NCI-H82 (cell line): Measurements from ENCODE around the gene TMEM62.
"Not testable (repeated sequence)": the region's sequence is repeated elsewhere in the genome, so short reads cannot be mapped to it uniquely, and the experiment has no call there.

ENCODE experiments used
- DNase-seq: peaks from one replicate; lab custom pipeline; 2025; lab: John Stamatoyannopoulos, UW

Gene TMEM62

GRCh38 chr15:43121863-43122262 lies 11.5 kb upstream of the TMEM62 start:
- no peak for DNase-seq

GRCh38 chr15:43125100-43125661 lies 8.2 kb upstream of the TMEM62 start:
- no peak for DNase-seq

- no peak for DNase-seq
Observed at GRCh38 chr15:43126356-43126755, 7.0 kb upstream of the TMEM62 start.

- no peak for DNase-seq
Observed at GRCh38 chr15:43127752-43128151, 5.6 kb upstream of the TMEM62 start.

GRCh38 chr15:43128174-43128979 lies 5.0 kb upstream of the TMEM62 start:
- DNase-seq: not testable (repeated sequence)

- no peak for DNase-seq
Observed at GRCh38 chr15:43128980-43129335, 4.4 kb upstream of the TMEM62 start.

GRCh38 chr15:43132830-43133429 lies 456 bp upstream of the TMEM62 start:
- no peak for DNase-seq

GRCh38 chr15:43134157-43134635 lies 810 bp downstream of the TMEM62 start:
- no peak for DNase-seq

GRCh38 chr15:43135351-43135750 lies 2.0 kb downstream of the TMEM62 start:
- no peak for DNase-seq

- DNase-seq: no peak
Observed at GRCh38 chr15:43143203-43143941, 10.0 kb downstream of the TMEM62 start.

GRCh38 chr15:43144512-43144911 lies 11.1 kb downstream of the TMEM62 start:
- DNase-seq: no peak

- DNase-seq: no peak
Observed at GRCh38 chr15:43146184-43146583, 12.8 kb downstream of the TMEM62 start.

- no peak for DNase-seq
Observed at GRCh38 chr15:43150191-43150929, 17.0 kb downstream of the TMEM62 start.

- DNase-seq: no peak
Observed at GRCh38 chr15:43151688-43152087, 18.3 kb downstream of the TMEM62 start.

GRCh38 chr15:43153269-43153668 lies 19.9 kb downstream of the TMEM62 start:
- no peak for DNase-seq

- no peak for DNase-seq
Observed at GRCh38 chr15:43165801-43166325, 32.5 kb downstream of the TMEM62 start.

- not testable (repeated sequence) for DNase-seq
Observed at GRCh38 chr15:43167261-43167660, 33.9 kb downstream of the TMEM62 start.

- no peak for DNase-seq
Observed at GRCh38 chr15:43168192-43169107, 35.1 kb downstream of the TMEM62 start.

- DNase-seq: no peak
Observed at GRCh38 chr15:43169888-43170287, 36.5 kb downstream of the TMEM62 start.

GRCh38 chr15:43175656-43176309 lies 42.4 kb downstream of the TMEM62 start:
- DNase-seq: not testable (repeated sequence)
